ENCODE measurements around the gene CCT5.
"Not testable (repeated sequence)": the region's sequence is repeated elsewhere in the genome, so short reads cannot be mapped to it uniquely, and the experiment has no call there.

CCT5 gene

DNA sequence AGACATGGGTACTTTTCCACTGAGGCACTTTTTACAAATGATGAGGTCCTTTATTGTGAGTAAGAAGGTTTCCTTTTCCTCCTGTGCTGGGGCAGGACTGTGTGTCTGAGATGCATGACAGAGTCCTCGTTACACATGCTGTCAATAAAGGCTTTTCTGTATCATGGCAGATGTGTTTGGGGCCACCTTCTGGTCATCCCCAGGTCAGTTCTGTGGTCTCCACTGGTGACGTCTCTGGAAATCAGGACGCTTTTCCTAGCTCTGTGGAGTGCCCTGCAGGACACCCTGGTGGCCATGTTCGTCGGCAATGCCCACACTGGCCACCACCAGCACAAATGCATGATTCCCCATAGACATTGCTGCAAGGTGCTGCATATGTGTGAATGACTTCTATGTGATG is 54.9 kb downstream of the CCT5 start:
- DNase-seq, result no peak

DNA sequence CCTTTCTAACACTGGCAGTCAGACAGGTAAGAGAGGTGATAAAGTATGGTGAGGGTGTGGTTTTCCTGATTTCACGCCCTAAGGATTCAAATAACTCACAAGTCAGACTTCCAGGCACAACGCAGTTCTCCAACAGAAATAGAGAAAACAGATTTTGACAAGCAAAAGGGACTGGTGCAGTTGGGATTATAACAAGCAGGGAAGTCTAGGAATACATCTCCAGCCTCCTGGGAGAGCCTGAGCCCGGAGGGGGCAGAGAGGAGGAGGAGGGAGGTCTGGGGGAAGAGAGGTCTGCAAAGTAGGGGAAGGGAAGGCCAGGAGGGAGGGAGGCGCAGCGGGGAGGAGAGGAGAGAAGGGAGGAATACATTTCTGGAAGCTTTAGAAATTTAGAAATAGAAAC is 56.0 kb downstream of the CCT5 start:
- DNase-seq, result no peak

DNA sequence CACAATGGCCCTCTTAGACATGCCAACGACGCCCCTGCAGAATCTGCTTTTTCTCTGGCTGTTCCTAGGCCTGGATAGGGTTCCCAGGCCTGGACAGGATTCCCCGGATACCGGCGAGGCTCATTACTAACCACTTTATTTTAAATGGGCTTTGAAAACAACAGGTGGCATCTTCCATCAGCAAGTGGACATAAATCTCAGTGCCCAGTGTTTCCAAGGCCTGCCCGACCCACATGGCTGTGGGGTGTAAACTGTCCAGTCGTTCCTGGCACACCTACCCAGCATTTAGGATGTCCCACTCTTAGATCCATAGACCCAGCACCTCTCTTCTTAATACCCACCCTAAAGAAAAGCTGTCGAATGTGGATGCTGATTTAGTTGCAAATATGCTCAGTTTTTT is 56.7 kb downstream of the CCT5 start:
- DNase-seq, result no peak

- no peak for DNase-seq
These were observed 57.4 kb downstream of the CCT5 start, which contains the start of gene CMBL for GRCh38 chr5:10307206-10308148. TSS of gene CMBL (minus strand) at chr5:10307902. CDS start at chr5:10290762, 17,140 bp downstream.

GRCh38 chr5:10308844-10309243 is 58.8 kb downstream of the CCT5 start:
- DNase-seq, result no peak

DNA sequence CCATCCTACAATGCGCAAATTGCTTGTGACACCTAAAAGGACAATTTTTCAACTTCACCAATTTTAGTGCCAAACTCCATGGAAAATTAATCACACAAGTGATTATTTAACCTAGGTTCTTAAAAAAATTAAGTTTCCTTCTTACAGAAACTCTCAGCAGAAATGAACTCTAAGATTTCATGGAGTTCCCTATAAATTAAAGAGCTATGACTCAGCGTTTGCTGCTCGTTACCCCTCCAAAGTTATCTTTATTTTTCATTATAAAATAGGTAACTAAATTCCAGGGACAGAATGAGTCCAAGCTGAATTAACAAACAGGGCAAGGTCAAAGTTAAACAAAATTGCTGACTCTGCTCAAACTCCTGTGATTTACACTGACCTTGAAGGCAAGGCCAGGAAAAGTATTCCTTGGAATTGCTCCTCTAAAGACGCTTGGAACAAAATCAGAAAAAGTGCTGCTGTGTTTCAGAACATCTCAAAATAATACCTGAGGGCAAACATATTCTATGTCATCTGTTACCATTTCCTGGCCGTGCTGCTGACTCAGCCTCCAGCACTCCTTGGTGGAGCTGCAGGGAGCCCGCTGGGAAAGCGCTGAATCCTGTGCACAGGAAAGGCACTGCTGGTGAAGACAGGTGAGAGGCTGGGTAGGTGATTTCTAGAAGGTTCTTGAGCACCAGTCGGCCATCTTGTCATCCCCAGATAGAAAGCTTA is 60.1 kb downstream of the CCT5 start:
- DNase-seq, result no peak

- not testable (repeated sequence) for DNase-seq
These were observed 60.9 kb downstream of the CCT5 start for GRCh38 chr5:10310835-10311570.

- no peak for DNase-seq
These were observed 61.7 kb downstream of the CCT5 start for GRCh38 chr5:10311595-10312425.

GRCh38 chr5:10315201-10315600 is 65.1 kb downstream of the CCT5 start:
- no peak for DNase-seq

Data from CD4-positive, alpha-beta T cell treated with Interleukin-4 for 4 hours (primary cell).